Medulla oblongata (tissue), 1 donor: Measurements from ENCODE around the gene LINC01488.

ENCODE experiments used
- DNase-seq: peaks from one replicate; pipeline ENCODE4 v3.0.0-alpha.2; 2015; ENCODE audit errors: extremely low spot score

Gene LINC01488

DNA sequence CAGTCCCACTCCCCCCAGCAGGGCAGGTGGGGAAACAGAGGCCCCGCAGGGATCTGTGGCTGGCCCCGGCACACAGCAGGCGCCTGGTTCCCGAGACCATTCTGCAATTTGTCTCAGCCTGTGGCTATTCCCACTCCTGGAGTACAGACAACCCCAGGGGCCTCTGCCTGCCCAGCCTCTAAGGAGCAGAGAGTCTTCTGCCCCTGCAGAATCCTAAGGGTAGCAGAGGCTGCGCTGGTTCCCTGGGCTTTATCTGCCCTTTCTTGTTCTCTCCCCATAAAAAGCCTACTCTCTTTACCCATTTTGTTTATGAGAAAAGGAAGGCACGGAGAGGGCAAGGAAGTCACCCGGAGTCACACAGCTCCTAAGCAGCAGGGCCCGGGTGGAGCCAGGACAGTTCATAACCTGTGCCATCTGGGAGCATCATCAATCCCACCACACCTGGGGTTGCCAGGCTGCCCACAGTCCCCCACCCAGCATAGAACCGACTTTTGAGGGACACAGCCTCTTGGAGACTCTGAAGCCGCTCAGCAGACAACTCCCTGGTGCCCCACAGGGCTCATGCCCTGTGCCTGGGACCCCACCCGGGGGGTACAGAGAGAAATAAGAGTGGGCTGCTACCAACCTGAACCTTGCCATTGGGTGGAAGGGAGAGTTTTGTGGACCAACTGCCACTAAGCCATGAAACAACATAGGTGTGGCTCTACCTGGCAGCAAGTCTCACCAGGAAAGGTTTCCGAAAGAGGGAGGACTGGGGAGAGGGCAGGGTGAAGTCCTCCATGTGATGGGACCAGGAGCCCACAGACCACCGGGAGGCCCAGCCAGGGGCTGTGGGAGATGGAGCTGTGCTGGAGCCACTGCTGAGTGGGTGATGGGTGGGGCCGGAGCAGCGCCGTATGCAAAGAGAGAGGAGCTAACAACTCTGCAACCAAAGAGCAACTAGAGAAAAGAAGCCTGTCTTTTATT, 17.2 kb upstream of the LINC01488 start:
- DNase-seq, result no peak

DNA sequence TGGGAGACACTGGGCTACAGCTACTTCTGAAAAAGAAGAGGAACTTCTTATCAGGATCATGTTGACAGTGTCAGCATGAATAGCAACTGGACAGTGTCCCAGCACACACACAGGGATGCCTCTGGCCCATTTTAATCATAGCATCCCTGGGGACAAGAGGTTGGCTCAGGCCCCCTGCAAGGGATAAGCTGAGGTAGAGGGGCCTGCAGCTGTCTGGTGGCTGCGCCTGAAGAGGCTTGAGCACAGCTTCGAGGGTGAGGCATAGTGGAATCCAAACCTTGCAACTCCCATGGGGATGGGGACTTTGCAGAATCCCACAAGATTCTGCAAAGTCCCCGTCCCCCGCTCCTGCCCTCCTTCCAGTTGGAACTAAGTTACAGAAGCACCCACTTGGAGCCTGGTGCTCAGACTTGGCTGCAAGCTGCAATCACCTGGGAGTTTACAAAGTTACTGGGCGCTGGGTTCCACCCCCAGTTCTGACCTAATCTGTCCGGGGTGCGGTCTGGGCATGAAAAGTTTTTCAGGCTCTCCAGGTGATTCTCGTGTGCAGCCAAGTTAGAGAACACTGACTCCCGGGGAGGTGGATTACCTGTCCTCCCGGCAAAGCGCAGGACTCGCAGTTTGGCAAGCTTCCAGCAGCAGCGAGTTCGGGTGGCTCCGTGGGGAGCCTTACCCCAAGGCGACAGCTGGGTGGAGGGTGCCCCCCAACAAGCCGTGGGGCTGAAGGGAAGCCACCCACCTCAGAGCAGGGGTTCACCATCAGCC, 16.0 kb upstream of the LINC01488 start:
- DNase-seq, result no peak

DNA sequence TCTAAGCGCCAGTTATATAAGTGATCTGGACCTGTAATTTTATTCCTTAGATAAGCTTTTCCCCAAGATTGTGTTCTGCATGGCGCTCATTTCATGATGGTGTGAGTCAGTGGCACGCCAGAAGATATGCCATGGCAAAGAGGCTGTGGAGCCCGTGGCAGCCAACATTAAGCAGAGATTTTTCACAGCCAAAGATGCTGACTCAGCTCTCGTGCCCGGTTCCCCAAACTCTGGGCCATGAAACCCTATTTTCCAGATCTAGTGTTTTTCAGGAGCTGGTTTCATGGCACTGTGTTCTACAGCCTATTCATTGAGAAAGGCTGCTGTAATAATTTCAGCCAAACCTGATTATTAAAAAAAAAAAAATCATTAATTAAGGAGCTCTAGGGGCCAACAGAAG, 15.4 kb upstream of the LINC01488 start:
- no peak for DNase-seq

DNA sequence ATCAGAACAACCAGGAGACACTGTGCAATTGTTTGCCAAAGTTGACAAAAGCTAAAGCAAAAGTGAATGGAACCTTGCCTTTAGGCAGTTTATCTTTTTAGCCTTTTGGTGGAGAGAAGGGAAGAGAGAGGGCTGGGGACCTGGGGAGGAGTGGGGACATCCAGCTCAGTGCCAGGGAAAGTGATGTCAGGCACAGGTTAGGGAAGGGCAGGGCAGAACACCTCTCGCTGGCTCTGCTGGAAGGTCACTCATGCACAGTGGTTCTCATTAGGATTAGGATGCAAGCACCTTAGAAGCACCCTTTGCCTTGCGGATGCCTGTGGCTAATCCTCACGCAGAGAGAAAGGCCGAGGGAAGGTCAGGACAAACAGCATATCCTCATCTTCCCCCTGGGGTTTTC, 14.3 kb upstream of the LINC01488 start:
- no peak for DNase-seq

DNA sequence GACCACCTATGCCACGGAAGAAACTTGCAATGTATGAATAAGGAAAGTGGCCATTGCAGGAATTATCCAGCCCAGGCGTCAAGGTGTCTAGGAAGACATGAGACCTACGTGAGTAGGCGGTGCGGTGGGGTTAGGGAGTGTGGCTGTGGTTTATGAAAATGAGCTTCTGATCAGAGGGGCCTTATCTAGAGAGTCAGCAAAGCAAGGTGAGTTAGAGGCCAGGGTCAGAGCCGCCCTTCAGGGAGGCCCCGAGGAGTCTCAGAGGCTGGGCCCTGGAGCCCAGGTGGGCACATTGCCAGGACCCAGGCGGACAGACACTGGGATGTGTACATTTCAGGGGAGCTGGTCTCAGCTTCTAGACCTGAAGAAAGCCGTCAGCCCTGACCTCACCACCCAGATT, 13.8 kb upstream of the LINC01488 start:
- DNase-seq, result no peak

DNA sequence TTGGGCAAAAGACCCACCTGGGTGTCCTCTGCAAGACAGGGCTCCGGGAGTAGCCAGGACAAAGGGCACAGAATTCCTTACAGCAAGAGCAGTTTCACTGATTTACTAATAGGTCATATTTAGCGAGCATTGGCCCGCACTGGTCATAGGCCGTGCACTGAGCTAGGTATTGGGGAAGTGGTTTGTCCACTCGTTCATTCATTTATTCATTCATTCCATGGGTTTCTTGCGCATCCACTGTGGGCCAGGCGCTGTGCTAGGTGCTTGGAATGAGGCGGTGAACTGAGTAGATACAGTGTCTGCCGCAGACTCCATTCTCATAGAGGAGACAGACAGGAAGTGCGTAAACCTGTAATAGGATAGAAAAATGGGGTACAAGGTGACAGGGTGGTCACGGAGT, 13.2 kb upstream of the LINC01488 start:
- DNase-seq, result no peak

DNA sequence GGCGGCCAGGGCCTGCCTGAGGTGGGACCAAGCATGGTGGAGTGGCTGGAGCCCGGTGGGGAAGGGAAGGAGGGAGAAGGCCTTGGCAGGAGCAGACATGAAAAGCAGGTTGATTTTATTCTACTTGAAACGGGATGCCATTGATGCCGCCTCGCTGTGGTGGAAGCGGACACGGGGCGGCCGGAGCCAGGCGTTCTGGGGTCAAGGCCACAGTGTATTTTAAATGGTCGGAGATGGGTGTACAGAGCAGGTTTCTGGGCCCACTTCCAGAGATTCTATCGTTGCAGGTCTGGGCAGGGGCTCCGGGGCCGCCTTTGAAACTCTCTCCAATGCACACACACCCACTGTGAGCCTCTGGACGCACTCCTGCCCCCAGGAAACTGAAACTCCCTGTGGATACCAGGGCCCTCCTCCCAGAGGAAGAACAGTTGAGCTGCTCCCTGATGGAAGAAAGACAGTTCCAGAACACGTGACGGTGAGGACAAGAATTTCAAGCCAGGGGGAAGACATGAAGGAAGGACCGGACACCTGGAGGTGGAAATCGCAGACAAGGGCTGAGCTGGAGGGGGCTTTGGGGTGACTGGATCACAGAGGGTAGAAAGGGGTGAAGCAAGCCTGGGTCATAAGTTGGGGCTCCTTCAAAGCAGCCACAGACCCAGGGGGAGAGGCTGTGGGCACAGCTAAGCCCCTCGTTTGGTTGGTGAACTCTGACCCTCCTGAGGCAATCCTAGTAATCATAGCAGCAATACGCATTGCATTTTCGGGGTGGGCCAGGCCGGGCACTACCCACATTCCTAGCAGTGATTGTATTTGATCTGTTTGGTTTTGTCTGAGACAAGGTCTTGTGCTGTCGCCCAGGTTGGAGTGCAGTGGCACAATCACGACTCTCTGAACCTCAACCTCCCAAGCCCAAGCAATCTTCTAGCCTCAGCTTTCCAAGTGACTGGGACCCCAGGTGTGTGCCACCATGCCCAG, 12.3 kb upstream of the LINC01488 start:
- DNase-seq, result no peak

DNA sequence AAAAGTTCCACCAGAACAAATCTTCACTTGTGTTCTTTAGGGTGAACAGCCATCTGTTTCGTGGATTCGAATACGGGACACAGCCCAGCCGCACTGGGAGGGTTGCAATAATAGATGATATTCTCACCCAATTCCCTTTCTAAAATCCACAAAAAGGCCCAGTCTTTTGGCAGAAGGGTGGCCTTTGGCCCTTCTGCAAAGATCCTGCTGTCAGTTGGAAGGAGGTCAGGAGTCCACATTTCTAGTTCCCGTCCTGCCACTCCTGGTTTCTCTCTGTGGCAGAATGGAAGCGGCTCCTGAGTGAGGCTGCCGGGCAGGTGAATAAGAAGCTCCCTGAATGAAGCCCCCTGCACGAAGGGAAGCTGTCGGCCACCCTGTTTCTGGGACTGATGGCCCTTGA, 11.2 kb upstream of the LINC01488 start:
- no peak for DNase-seq

DNA sequence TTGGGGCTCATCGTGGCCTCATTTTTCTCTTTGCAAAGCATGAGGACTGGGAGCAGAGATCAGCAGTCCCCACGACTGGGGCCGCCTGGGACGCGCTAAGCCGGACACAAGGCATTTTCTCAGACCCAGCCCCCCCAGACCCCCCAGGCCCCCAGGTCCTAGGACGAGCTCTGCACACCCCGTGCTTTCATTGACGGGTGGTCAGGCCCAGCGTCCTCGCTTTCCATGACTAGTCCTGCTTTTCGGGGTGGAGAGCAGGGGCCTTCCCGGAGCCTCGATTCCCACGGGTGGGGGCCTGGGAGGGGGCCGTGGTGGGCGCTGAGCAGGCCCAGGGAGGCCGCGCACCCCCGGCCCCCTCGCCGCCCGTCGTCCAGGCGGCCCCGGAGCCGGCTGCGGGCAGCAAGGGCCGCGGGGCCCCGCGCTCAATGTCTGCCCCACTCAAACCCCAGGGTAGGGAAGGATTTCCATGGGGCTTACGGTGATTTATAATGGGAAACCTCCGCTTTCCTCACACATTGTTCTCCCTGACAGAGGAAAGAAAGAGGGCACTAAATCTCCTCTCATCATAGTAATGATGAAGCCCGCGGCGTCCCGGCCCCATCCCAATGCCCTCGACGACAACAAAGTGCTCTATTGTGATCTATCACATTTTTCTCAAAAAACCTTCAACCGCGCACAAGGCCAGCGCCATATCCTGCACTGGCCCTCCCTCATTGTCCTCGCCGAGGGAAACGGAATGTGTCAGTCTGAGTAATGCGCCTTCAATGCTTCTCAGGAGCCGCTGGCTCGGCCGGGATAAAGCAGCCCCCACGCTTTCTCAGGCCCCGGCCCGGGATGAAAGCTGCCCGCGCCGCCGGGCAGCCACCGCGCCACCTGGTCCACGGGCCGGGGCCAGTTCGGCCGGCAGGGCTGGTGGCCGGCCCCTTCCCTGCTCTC, 10.4 kb upstream of the LINC01488 start:
- DNase-seq, result no peak

DNA sequence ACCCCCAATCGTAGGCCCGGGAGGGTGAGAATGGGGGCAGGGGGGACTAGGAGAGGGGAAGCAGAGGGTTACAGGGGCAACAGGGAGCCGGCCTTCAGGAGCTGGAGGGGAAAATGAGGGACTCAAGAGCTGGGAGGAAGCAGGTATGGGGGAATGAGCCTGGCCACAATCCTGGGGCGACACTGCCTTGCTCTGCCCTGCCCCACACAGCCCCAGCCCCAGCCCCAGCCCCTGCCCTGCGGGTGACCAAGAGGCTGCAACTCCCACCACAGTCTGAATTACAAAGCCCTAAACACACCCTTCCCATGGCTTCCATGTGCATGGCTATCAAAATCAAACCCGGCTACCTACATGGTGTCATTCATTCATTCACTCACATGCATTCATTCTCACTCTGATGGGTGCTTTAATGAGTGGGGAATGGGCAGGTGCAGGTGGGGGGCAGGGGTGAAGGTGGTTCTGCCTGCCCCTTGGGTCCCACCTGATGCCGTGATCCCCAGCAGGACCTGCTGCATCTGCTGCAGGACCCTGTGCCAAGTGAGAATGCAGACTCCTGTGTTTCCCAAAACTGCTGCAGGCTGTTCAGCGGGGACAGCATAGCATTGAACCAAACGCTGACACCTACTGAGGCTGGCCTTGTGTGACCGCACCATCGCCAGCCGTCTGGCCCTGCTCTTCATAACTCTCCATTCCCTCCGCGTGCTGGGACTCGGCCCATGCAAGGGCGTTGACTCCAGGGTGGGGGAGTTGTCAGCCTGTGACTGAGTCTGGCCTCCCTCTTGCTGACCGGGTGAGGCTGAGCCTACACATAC, 9.5 kb upstream of the LINC01488 start:
- no peak for DNase-seq

DNA sequence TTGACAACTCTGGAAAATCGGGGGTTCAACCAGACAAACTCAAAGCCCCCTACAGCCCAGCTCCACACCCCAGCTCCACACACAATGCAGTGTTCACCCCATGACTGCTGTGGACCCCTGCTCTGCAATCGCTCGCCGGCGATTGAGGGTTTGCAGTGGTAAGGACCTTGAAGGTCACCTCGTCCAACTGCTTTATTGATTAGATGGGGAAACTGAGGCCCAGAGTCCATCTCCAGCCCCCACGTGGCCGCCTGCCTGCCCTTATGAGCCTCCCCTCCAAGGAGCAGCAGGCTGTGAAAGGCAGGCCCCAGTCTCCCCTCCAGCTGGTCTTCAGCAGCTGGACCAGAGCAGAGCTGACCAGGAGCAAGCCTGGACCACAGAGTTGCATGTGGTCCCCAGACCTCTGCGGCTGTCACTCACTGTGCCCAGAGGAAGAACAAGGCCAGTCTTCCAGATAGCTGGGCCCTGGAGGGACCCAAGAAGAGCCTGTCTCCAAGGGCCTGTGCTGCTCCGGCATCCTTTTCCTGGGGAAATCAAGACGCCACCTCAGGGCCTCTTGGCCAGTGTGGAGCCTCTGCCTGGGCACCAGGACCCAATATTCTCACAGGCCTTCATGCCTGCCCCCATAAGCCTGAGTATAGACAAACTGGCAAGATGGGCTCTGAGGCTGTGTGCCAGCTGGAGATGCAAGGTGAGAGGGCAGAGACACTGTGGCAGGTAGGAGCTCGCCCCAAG, 8.8 kb upstream of the LINC01488 start:
- DNase-seq, result no peak

DNA sequence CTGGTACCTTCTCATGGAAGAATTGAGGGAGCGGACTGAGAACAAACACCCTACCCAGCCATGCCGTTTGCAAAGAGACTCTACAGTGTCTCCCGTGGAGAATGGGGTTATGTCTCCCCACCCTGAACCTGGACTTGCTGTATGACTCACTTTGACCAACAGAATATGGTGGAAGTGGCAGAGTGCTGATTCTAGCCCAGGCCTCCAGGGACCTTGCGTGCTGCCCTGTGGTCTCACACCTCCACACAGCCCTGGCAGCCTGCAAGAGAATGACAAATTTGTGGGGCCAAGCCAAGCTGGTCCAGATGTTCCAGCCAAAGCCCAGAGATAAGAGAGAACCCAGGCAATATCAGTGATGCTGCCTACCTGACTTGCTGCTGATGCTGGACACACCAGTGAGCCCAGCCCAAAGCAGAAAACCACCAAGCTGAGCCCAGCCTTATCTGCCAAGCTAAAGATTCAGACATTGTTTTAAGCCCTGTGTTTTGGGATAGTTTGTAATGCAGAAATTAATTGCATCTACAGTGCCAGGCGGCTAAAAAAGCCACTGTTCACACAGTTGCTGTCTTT, 8.1 kb upstream of the LINC01488 start:
- DNase-seq, result no peak

DNA sequence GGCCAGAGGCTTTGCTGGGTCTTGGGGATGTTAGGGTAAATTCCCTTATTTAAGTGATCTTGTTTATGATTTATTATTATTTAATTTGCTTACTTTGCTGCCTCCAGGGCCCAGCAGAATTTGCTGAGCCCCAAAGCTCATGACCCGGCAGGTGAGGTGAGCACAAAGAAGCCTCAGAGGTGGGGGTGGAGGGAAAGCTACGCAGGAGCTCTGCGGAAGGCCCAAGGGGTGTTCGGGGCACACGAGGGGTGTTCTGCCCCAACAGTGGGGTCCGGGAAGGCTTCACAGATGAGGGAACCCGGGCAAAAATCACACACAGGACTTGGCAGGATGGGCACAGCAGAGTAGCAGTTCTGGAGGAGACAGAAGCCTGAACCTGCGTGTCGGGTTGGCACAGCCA, 6.7 kb upstream of the LINC01488 start:
- DNase-seq, result no peak

DNA sequence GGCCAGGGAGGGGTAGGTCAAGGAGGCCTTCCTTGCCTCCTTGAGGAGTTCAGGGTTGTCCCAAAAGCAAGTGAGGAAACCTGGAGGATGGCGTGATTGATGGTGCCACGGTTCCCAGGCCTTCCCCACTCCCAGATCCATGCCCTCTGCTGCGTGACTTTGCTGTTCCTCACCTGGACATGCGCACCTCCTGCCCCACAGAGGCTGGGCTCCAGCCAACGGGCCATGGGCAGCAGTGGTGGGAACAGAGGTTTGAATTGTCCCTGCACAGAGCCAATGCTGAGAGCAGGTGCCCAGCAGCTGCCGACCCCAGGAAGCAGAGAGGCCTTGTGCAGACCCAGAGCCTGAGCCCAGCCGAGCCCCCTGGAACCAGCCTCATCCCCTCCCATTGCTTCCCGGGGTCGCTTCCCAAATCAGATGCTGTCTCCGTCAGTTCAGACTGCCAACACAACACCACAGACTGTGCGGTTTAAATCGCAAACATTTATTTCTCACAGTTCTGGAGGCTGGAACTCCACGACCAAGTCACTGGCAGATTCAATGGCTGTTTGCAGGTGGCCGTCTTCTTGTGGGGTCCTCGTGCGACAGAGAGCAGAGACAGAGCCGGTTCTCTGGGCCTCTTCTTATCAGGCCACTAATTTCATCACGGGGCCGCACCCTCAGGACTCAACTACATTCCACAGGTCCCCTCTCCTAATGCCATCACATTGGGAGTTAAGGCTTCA, 6.2 kb upstream of the LINC01488 start:
- DNase-seq, result no peak

DNA sequence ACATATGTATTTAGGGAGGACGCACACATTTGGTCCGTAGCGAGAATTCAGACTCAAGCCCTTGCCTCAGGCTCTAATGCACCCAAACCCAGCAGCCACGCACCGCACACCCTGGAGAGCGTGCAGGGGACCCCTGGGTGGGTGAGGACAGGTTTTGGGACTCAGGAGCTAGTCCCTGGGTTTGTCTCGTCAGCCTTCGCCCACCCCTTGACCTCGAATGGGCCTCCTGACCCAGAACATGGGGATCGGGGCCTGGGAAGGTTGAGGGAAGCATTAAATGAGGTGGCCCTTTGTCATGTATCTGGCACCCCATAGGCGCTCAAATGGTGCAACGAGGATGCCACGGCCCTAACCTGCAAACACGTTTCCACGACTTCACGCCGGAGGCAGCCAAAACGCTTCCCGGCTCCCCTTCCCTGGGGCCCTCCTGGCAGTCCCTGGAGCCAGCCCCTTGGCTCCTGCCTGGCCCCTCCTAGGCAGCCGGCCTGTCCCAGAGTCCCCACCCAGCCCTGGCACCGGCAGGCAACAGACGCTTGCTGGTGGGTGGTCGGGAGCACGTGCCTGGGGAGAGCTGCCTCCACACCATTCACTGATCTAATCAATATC, 5.5 kb upstream of the LINC01488 start:
- DNase-seq, result no peak

DNA sequence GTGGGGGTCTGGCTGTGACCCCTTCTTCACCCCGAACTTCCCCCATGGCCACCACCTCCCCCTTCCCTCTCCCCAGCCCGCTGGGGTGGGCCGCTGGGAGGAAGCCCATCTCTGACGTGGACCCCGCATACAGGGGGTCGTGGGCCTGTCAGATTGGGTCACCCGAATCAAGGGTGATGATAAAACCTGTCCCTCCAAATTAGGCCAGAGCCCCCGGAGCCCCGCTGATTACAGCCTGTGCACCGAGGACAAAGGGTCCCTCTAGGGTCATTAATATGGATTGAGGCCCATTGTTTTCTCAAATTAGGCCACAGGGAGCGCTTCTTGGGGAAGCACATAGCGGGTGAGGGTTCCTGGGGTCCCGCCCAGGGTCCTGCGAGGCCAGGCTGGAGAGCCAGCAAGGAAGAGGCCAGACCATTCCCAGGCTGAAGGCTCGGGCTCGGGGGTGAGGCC, 4.9 kb upstream of the LINC01488 start:
- DNase-seq, result no peak

DNA sequence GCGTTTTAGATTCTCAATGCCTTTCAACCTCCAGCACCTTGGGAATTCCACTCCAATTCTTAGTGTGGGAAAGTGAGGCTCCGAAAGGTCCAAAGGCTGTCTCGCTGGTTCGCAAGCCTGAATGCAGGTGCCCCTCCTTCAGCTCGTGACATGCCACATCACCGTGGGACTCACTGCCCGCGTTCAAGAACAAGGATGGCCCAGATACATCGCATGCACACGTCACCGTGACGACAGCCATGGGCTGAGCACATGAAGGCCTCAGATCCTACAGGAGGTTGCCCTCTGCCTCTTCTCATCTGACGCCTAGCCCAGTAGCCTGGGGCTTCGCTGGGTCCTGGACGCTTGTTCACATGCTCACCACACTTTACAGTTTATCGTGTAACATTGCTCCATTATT, 4.4 kb upstream of the LINC01488 start:
- DNase-seq, result no peak
